ENCODE data around the gene RHOBTB3.

Gene RHOBTB3

DNA sequence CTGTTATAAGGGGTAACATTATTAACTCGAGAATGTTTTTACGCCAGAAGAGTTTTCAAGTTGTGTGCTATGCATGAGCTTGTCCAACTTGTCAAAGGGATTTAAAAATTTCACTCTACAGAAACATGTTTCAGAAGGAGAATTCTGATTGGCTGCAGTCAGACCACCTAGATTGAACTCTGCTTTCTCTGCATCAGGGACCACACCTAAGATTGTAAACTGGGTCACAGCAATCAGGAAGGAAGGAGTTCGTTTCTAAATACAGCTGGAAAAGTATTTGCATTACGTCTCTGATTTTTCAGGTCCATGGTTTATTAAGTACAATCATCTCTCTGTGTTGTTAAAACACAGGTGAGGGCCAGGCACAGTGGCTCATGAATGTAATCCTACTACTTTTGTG is 85.6 kb downstream of the RHOBTB3 start:
- no peak overlapping the region for H3K4me3 ChIP-seq (ENCODE audit: low read depth, low read length)
- no peak for DNase-seq (ENCODE audit: low read depth, low spot score)
- in situ Hi-C loops (cut with HindIII; ENCODE audit: low sequenced_read_pairs), result no loop called here
- TF ChIP-seq, protein P1, sequence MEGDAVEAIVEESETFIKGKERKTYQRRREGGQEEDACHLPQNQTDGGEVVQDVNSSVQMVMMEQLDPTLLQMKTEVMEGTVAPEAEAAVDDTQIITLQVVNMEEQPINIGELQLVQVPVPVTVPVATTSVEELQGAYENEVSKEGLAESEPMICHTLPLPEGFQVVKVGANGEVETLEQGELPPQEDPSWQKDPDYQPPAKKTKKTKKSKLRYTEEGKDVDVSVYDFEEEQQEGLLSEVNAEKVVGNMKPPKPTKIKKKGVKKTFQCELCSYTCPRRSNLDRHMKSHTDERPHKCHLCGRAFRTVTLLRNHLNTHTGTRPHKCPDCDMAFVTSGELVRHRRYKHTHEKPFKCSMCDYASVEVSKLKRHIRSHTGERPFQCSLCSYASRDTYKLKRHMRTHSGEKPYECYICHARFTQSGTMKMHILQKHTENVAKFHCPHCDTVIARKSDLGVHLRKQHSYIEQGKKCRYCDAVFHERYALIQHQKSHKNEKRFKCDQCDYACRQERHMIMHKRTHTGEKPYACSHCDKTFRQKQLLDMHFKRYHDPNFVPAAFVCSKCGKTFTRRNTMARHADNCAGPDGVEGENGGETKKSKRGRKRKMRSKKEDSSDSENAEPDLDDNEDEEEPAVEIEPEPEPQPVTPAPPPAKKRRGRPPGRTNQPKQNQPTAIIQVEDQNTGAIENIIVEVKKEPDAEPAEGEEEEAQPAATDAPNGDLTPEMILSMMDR (IDR thresholded peaks at IDR 0.05; ENCODE audit: low read depth, low read length), result no peak

DNA sequence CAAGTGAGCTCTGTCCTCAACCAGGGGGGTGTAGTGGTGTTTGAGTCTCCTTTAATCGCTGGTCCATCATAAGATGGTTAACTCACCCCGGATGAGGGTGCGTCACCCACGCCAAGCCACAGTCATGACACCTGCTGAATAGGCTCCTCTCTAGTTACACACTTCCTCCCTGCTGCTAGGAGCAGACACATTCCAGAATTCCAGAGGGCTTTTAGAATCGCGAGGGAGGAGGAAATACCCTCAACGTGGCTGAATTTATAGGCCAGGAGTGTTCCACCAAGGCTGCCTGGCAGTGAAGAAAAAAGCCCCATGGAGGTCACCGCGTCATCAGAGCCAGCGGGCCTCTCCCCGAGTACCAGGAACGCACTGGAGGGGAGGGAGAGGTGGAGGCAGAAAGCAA is 86.3 kb downstream of the RHOBTB3 start:
- DNase-seq (ENCODE audit: low read depth, low spot score), result peak; percentile 83

GRCh38 chr5:95818181-95819147 is 87.3 kb downstream of the RHOBTB3 start:
- in situ Hi-C loops (cut with HindIII; ENCODE audit: low sequenced_read_pairs), result no loop called here
- DNase-seq (ENCODE audit: low read depth, low spot score), result no peak
- H3K4me3 ChIP-seq (ENCODE audit: low read depth, low read length), result no peak overlapping the region
- TF ChIP-seq, protein P1 (IDR thresholded peaks at IDR 0.05; ENCODE audit: low read depth, low read length), result no peak

More for the DNA sequence above, 86.3 kb downstream of the RHOBTB3 start:
- in situ Hi-C loops (cut with HindIII; ENCODE audit: low sequenced_read_pairs), result no loop called here
- no peak overlapping the region for H3K4me3 ChIP-seq (ENCODE audit: low read depth, low read length)
- TF ChIP-seq, protein P1 (IDR thresholded peaks at IDR 0.05; ENCODE audit: low read depth, low read length), result no peak

GRCh38 chr5:95821110-95822021 is 90.2 kb downstream of the RHOBTB3 start:
- TF ChIP-seq, protein P1 (IDR thresholded peaks at IDR 0.05; ENCODE audit: low read depth, low read length), result no peak
- peak overlapping the region; percentile 64 for H3K4me3 ChIP-seq (ENCODE audit: low read depth, low read length)
- in situ Hi-C loops (cut with HindIII; ENCODE audit: low sequenced_read_pairs), result no loop called here
- no peak for DNase-seq (ENCODE audit: low read depth, low spot score)

DNA sequence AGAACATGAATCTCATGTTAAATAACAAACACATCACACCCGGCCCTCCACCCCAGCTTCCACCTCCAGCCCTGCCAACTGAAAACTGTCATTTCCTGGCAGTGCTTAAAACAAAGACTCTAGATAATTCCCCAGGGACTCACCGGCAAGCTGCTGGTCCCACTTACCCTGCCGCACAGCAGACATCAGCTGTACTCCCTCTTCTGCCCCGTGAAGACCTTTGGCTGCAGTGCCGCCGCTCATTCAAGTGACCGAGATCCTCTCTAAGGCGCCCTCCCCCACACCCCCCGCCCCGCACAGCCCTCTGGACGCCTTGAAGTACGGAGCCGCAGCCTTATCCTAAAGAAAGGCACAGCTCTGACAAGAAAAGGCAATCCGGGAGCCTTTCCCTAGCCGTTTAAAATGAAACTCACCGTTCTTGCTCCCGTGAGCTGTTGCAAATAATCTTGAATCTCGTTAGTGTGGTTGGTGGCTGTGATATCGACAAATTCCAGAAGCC is 91.0 kb downstream of the RHOBTB3 start:
- peak; percentile 59 for DNase-seq (ENCODE audit: low read depth, low spot score)
- peak overlapping the region; percentile 64 for H3K4me3 ChIP-seq (ENCODE audit: low read depth, low read length)
- in situ Hi-C loops (cut with HindIII; ENCODE audit: low sequenced_read_pairs), result no loop called here
- TF ChIP-seq, protein P1 (IDR thresholded peaks at IDR 0.05; ENCODE audit: low read depth, low read length), result no peak

GRCh38 chr5:95822542-95823181 is 91.5 kb downstream of the RHOBTB3 start, which contains the start of gene GLRX:
Gene GLRX (minus strand): TSS chr5:95822726. CDS start chr5:95822662, 64 bp downstream.
- peak; percentile 91 for DNase-seq (ENCODE audit: low read depth, low spot score)
- TF ChIP-seq, protein P1 (IDR thresholded peaks at IDR 0.05; ENCODE audit: low read depth, low read length), result no peak
- in situ Hi-C loops (cut with HindIII; ENCODE audit: low sequenced_read_pairs), result no loop called here
- H3K4me3 ChIP-seq (ENCODE audit: low read depth, low read length), result peak within 1 kb of the TSS; percentile 64

Measured in astrocyte of the spinal cord (primary cell).